Liver (tissue), 9 donors: ENCODE data around the gene HEBP2. TPM values are rescaled to one million over a fixed set of nuclear protein-coding genes. Genes with fewer than 3 reads are reported as not detected.

Source experiments
- DNase-seq: peaks from one replicate; pipeline ENCODE4 v3.0.0-alpha.2; 2017; ENCODE audit warnings: low spot score
- H3K27ac ChIP-seq, 2 donors: one replicate each; pipeline ENCODE4 v1.7.0; 2013; ENCODE audit warnings: inconsistent platforms in 2 of 2, low read length in 2 of 2, control low read depth in 1 of 2, low read depth in 1 of 2, mild to moderate bottlenecking in 1 of 2
- H3K27me3 ChIP-seq, 4 donors: one replicate each; pipeline versions ENCODE4 v1.6.1 to v1.7.0; 2013; ENCODE audit warnings: low read length in 3 of 4, inconsistent platforms in 1 of 4, mild to moderate bottlenecking in 1 of 4, moderate library complexity in 1 of 4; ENCODE audit not compliant: control insufficient read depth in 4 of 4, insufficient read depth in 4 of 4
- H3K36me3 ChIP-seq, 4 donors: one replicate each; pipeline versions ENCODE4 v1.6.1 to v1.7.0; 2013; ENCODE audit warnings: low read length in 3 of 4, mild to moderate bottlenecking in 3 of 4, low read depth in 1 of 4, moderate library complexity in 1 of 4; ENCODE audit not compliant: control insufficient read depth in 4 of 4, insufficient read depth in 3 of 4
- H3K4me1 ChIP-seq, 4 donors: one replicate each; pipeline versions ENCODE4 v1.6.1 to v1.7.0; 2013; ENCODE audit warnings: low read length in 3 of 4, mild to moderate bottlenecking in 3 of 4, moderate library complexity in 1 of 4; ENCODE audit not compliant: control insufficient read depth in 4 of 4, insufficient read depth in 4 of 4
- H3K4me3 ChIP-seq, 3 donors: one replicate each; pipeline versions ENCODE4 v1.6.1 to v1.7.0; 2013; ENCODE audit warnings: low read length in 3 of 3, control low read depth in 1 of 3, low read depth in 1 of 3, mild to moderate bottlenecking in 1 of 3
- H3K9ac ChIP-seq, 2 donors: one replicate each; pipeline ENCODE4 v1.7.0; 2013; ENCODE audit warnings: low read length in 2 of 2, mild to moderate bottlenecking in 2 of 2, moderate library complexity in 2 of 2, control low read depth in 1 of 2, low read depth in 1 of 2
- H3K9me3 ChIP-seq, 4 donors: one replicate each; pipeline versions ENCODE4 v1.6.1 to v1.7.0; 2013; ENCODE audit warnings: low read length in 3 of 4; ENCODE audit not compliant: control insufficient read depth in 4 of 4
- CTCF ChIP-seq: fragments of 150-350 bp; IDR thresholded peaks from 2 replicates; pipeline ENCODE4 v1.5.1; 2017; ENCODE audit warnings: improper control_type of control experiment, low read depth, low read length; ENCODE audit not compliant: missing input control
- EGR1 ChIP-seq, 2 donors: IDR thresholded peaks; 2 replicates each; pipeline ENCODE4 v1.6.1; 2016 to 2018; ENCODE audit warnings: antibody characterized with exemption in 2 of 2, low read depth in 2 of 2
- FOXA1 ChIP-seq: IDR thresholded peaks from 2 replicates; pipeline ENCODE4 v1.6.1; 2016; ENCODE audit warnings: antibody characterized with exemption
- FOXA2 ChIP-seq: IDR thresholded peaks from 2 replicates; pipeline ENCODE4 v1.6.1; 2016; ENCODE audit warnings: antibody characterized with exemption
- HNF4A ChIP-seq, 2 donors: conservative IDR thresholded peaks; 2 replicates each; pipeline ENCODE4 v1.6.1; 2016; ENCODE audit warnings: antibody characterized with exemption in 2 of 2, mild to moderate bottlenecking in 2 of 2
- HNF4G ChIP-seq: IDR thresholded peaks from 2 replicates; pipeline ENCODE4 v1.6.1; 2016; ENCODE audit warnings: antibody characterized with exemption
- JUND ChIP-seq, 2 donors: IDR thresholded peaks; 2 replicates each; pipeline ENCODE4 v1.6.1; 2016; ENCODE audit warnings: antibody characterized with exemption in 2 of 2
- MAX ChIP-seq: IDR thresholded peaks from 2 replicates; pipeline ENCODE4 v1.6.1; 2016; ENCODE audit warnings: antibody characterized with exemption
- NR2F2 ChIP-seq: IDR thresholded peaks from 2 replicates; pipeline ENCODE4 v1.6.1; 2016; ENCODE audit warnings: antibody characterized with exemption
- RAD21 ChIP-seq, 2 donors: IDR thresholded peaks; 2 replicates each; pipeline ENCODE4 v1.6.1; 2016; ENCODE audit warnings: antibody characterized with exemption in 2 of 2, mild to moderate bottlenecking in 2 of 2
- REST ChIP-seq: IDR thresholded peaks from 2 replicates; pipeline ENCODE4 v1.6.1; 2016; ENCODE audit warnings: antibody characterized with exemption, mild to moderate bottlenecking
- RXRA ChIP-seq, 2 donors: IDR thresholded peaks; 2 replicates each; pipeline ENCODE4 v1.6.1; 2017 to 2018; ENCODE audit warnings: antibody characterized with exemption in 2 of 2, mild to moderate bottlenecking in 1 of 2
- SP1 ChIP-seq: IDR thresholded peaks from 2 replicates; pipeline ENCODE4 v1.6.1; 2018; ENCODE audit warnings: antibody characterized with exemption, mild to moderate bottlenecking
- TAF1 ChIP-seq: conservative IDR thresholded peaks from 2 replicates; pipeline ENCODE4 v1.6.1; 2016; ENCODE audit warnings: antibody characterized with exemption, mild to moderate bottlenecking
- YY1 ChIP-seq: IDR thresholded peaks from 2 replicates; pipeline ENCODE4 v1.6.1; 2016; ENCODE audit warnings: antibody characterized with exemption, mild to moderate bottlenecking
- ZBTB33 ChIP-seq: IDR thresholded peaks from 2 replicates; pipeline ENCODE4 v1.6.1; 2016; ENCODE audit warnings: antibody characterized with exemption
- WGBS: extraction: QIAGEN DNeasy Blood & Tissue Kit; methylation state at CpG from one replicate; pipeline ENCODE4 v1.1.7; 2013; 5-methylcytosine and 5-hydroxymethylcytosine counted together
- polyA plus RNA-seq, 2 donors: library from polyadenylated mRNA; stranded (reverse) in 1 of 2; unstranded in 1 of 2; fragments of 200-250 nt in 1 of 2; fragments of >200 nt in 1 of 2; fragmentation: Nextera tagmentation in 1 of 2; extraction: Ambion mirVana in 1 of 2; gene quantifications; one replicate each; pipeline versions ENCODE4 v1.2.1 to v1.2.3, GENCODE V29; 2013 to 2015
- total RNA-seq, 2 donors: library from RNA; depleted of rRNA; stranded (reverse); fragments of >200 nt; gene quantifications; one replicate each; pipeline ENCODE4 v1.2.3, GENCODE V29; 2014
- donor health status: healthy.
- donor health status: healthy.
- donor health status: healthy.
- donor health status: healthy.
- donor health status: healthy.

The HEBP2 gene
- total and polyA plus RNA-seq, 4 donors: 5.6 to 58.0 (median 16.8) TPM

- Histone ChIP-seq H3K27ac (no peak overlapping the region), H3K27me3 (no peaks in the 10 kb centered on the region), H3K4me1 (peaks cover 0 to 20% (median 13%) of the 10 kb centered on the region in 4 donors), H3K9ac (no peak overlapping the region), H3K36me3 (no peaks in the 10 kb centered on the region), H3K4me3 (no peak overlapping the region), H3K9me3 (no peaks in the 10 kb centered on the region)
- DNase-seq: no peak
- WGBS: 85% methylated on average over 3 of the region's 3 CpGs
- TF ChIP-seq EGR1 (IDR thresholded peaks at IDR 0.05; ENCODE audit: low read depth in 2 of 2) (no peak), FOXA2 (no peak), TAF1 (no peak), MAX (no peak), SP1 (no peak), RAD21 (IDR thresholded peaks at IDR 0.05) (no peak), FOXA1 (no peak), YY1 (no peak)
Observed at GRCh38 chr6:138383776-138384175, 20.2 kb upstream of the HEBP2 start.

- no peak overlapping the region for H3K27ac ChIP-seq
Observed at GRCh38 chr6:138386897-138387296, 17.1 kb upstream of the HEBP2 start.

More at GRCh38 chr6:138386897-138387296, 17.1 kb upstream of the HEBP2 start:
- no peak overlapping the region for H3K4me3 ChIP-seq
- H3K9me3 ChIP-seq: no peaks in the 10 kb centered on the region
- TF ChIP-seq CTCF (no peak), TAF1 (no peak), REST (no peak), HNF4A (conservative IDR thresholded peaks at IDR 0.05) (no peak), ZBTB33 (no peak), EGR1 (IDR thresholded peaks at IDR 0.05; ENCODE audit: low read depth in 2 of 2) (no peak), NR2F2 (no peak), MAX (no peak), RAD21 (IDR thresholded peaks at IDR 0.05) (no peak), JUND (IDR thresholded peaks at IDR 0.05) (no peak), HNF4G (no peak), SP1 (no peak), RXRA (IDR thresholded peaks at IDR 0.05) (no peak), FOXA2 (no peak), YY1 (no peak), FOXA1 (no peak)
- H3K9ac ChIP-seq: no peak overlapping the region
- H3K4me1 ChIP-seq: peaks cover 0 to 15% (median 11%) of the 10 kb centered on the region in 4 donors
- H3K27me3 ChIP-seq: no peaks in the 10 kb centered on the region
- DNase-seq: no peak
- WGBS: 87% methylated on average over 3 of the region's 3 CpGs
- H3K36me3 ChIP-seq: no peaks in the 10 kb centered on the region
